Peyer's patch (tissue), 4 donors: ENCODE measurements around the gene SYNDIG1.

Experiments
- CTCF ChIP-seq, 6 experiments: fragments of 450-650 bp in 4 of 6; fragments of 200-600 bp in 2 of 6; sonication (generic) in 1 of 6; IDR thresholded peaks; one replicate each; pipeline ENCODE4 v1.5.1; 2017 to 2019; ENCODE audit warnings: antibody characterized with exemption in 6 of 6, mild to moderate bottlenecking in 3 of 6, moderate library complexity in 1 of 6
- POLR2A ChIP-seq, 2 donors: fragments of 450-650 bp; IDR thresholded peaks; one replicate each; pipeline ENCODE4 v1.5.1; 2017; ENCODE audit warnings: antibody characterized with exemption in 2 of 2, mild to moderate bottlenecking in 2 of 2, moderate library complexity in 2 of 2

- no peak for TF ChIP-seq POLR2A (IDR thresholded peaks at IDR 0.05)
- TF ChIP-seq CTCF (IDR thresholded peaks at IDR 0.05): no peak
Observed at GRCh38 chr20:24489193-24489592, 19.8 kb downstream of the SYNDIG1 start.
